OCI-M2 (cell line): ENCODE data around the gene OR8G5.

Source experiments
- DNase-seq: peaks from one replicate; lab custom pipeline; 2025; ENCODE audit not compliant: unreplicated experiment; lab: John Stamatoyannopoulos, UW

OR8G5 gene

GRCh38 chr11:124285610-124286344, 29.6 kb downstream of the OR8G5 start:
- no peak for DNase-seq

- no peak for DNase-seq
These were observed 38.5 kb downstream of the OR8G5 start for GRCh38 chr11:124294687-124295086.

- no peak for DNase-seq
These were observed 39.8 kb downstream of the OR8G5 start for GRCh38 chr11:124296016-124296415.

- no peak for DNase-seq
These were observed 41.7 kb downstream of the OR8G5 start for GRCh38 chr11:124297921-124298320.

- DNase-seq = no peak
These were observed 45.4 kb downstream of the OR8G5 start for GRCh38 chr11:124301548-124301947.

GRCh38 chr11:124302347-124303125, 46.4 kb downstream of the OR8G5 start:
- DNase-seq = no peak

GRCh38 chr11:124307093-124307492, 50.9 kb downstream of the OR8G5 start:
- no peak for DNase-seq

- no peak for DNase-seq
These were observed 54.5 kb downstream of the OR8G5 start for GRCh38 chr11:124310721-124311120.

- DNase-seq = no peak
These were observed 55.1 kb downstream of the OR8G5 start for GRCh38 chr11:124311269-124311668.

GRCh38 chr11:124311670-124312069, 55.5 kb downstream of the OR8G5 start:
- no peak for DNase-seq

- DNase-seq = no peak
These were observed 57.0 kb downstream of the OR8G5 start for GRCh38 chr11:124313131-124313530.

GRCh38 chr11:124313849-124314248, 57.7 kb downstream of the OR8G5 start, which contains the start of gene OR8D1:
OR8D1 (minus strand) TSS chr11:124313949; CDS start chr11:124310766, 3,183 bp downstream.
- DNase-seq = no peak

GRCh38 chr11:124315052-124315451, 58.9 kb downstream of the OR8G5 start:
- no peak for DNase-seq
